HL-60 (cell line): ENCODE results near the gene KRT27.

Experiments
- DNase-seq, 2 experiments: peaks; one replicate each; pipeline ENCODE4 v3.0.0-alpha.2; 2010 to 2020; ENCODE audit warnings: low read depth in 1 of 2, low spot score in 1 of 2
- H3K27ac ChIP-seq: fragments of 250-450 bp; sonication (Bioruptor Pico); replicated peaks from 2 replicates; pipeline ENCODE4 v1.5.1; 2020; ENCODE audit warnings: mild to moderate bottlenecking, moderate library complexity
- H3K27me3 ChIP-seq: fragments of 250-450 bp; sonication (Bioruptor Pico); 2 replicates; pipeline ENCODE4 v1.5.1; 2021; ENCODE audit warnings: mild to moderate bottlenecking, moderate library complexity; ENCODE audit not compliant: insufficient read depth, poor library complexity, severe bottlenecking
- H3K4me3 ChIP-seq: replicated peaks from 2 replicates; pipeline ENCODE4 v1.5.1; 2011; ENCODE audit warnings: mild to moderate bottlenecking, control low read depth, low read length; ENCODE audit not compliant: insufficient read depth
- CTCF ChIP-seq: IDR thresholded peaks from one replicate; pipeline ENCODE4 v1.5.1; 2011; ENCODE audit warnings: low read length, control low read depth, inconsistent platforms; ENCODE audit not compliant: insufficient read depth
- GABPA ChIP-seq: IDR thresholded peaks from 2 replicates; pipeline ENCODE4 v1.6.1; 2012; ENCODE audit warnings: low read depth
- POLR2AphosphoS5 ChIP-seq: IDR thresholded peaks from 2 replicates; pipeline ENCODE4 v1.6.1; 2012; ENCODE audit warnings: low read depth
- REST ChIP-seq: IDR thresholded peaks from 2 replicates; pipeline ENCODE4 v1.6.1; 2012; ENCODE audit warnings: low read depth; ENCODE audit not compliant: insufficient replicate concordance
- SPI1 ChIP-seq: IDR thresholded peaks from 2 replicates; pipeline ENCODE4 v1.6.1; 2012; ENCODE audit warnings: low read depth, mild to moderate bottlenecking, borderline replicate concordance

The KRT27 gene

GRCh38 chr17:40727447-40728231, 54.7 kb downstream of the KRT27 start:
- Histone ChIP-seq H3K27ac (no peak overlapping the region), H3K27me3 (peaks cover 12% of the 10 kb centered on the region), H3K4me3 (no peak overlapping the region)
- DNase-seq, result no peak
- TF ChIP-seq REST (no peak), CTCF (no peak), POLR2AphosphoS5 (no peak), GABPA (no peak), SPI1 (no peak)

GRCh38 chr17:40726919-40727318, 55.4 kb downstream of the KRT27 start:
- no peak for DNase-seq
- Histone ChIP-seq H3K4me3 (no peak overlapping the region), H3K27ac (no peak overlapping the region), H3K27me3 (peaks cover 12% of the 10 kb centered on the region)
- TF ChIP-seq GABPA (no peak), CTCF (no peak), REST (no peak), SPI1 (no peak), POLR2AphosphoS5 (no peak)
